NCI-H146 treated with DMSO at 0.1 percent for 48 hours (cell line): Measurements from ENCODE around the gene TREML1.
"Not testable (repeated sequence)": the region's sequence is repeated elsewhere in the genome, so short reads cannot be mapped to it uniquely, and the experiment has no call there.

Experiments used
- DNase-seq: peaks from one replicate; lab custom pipeline; 2025; ENCODE audit not compliant: unreplicated experiment; lab: John Stamatoyannopoulos, UW

Gene TREML1

GRCh38 chr6:41153992-41154625, at the start of gene TREML1:
TSS of gene TREML1 (minus strand) at chr6:41154347. CDS start at chr6:41154288, 59 bp downstream.
- no peak for DNase-seq

- DNase-seq = no peak
Observed at GRCh38 chr6:41201764-41202173, 47.6 kb upstream of the TREML1 start.

GRCh38 chr6:41200901-41201763, 47.0 kb upstream of the TREML1 start, which contains the start of gene TREML2:
TSS of gene TREML2 (minus strand) at chr6:41201149. CDS start at chr6:41201008, 141 bp downstream.
- no peak for DNase-seq

- no peak for DNase-seq
Observed at GRCh38 chr6:41200296-41200900, 46.3 kb upstream of the TREML1 start.

GRCh38 chr6:41199552-41200246, 45.6 kb upstream of the TREML1 start:
- no peak for DNase-seq

- no peak for DNase-seq
Observed at GRCh38 chr6:41197234-41197633, 43.1 kb upstream of the TREML1 start.

- DNase-seq = no peak
Observed at GRCh38 chr6:41194386-41194785, 40.2 kb upstream of the TREML1 start.

GRCh38 chr6:41193884-41194283, 39.7 kb upstream of the TREML1 start:
- DNase-seq = no peak

GRCh38 chr6:41193171-41193734, 39.1 kb upstream of the TREML1 start:
- no peak for DNase-seq

GRCh38 chr6:41191569-41191968, 37.4 kb upstream of the TREML1 start:
- no peak for DNase-seq

- DNase-seq = no peak
Observed at GRCh38 chr6:41190791-41191190, 36.6 kb upstream of the TREML1 start.

- no peak for DNase-seq
Observed at GRCh38 chr6:41189967-41190366, 35.8 kb upstream of the TREML1 start.

- DNase-seq = not testable (repeated sequence)
Observed at GRCh38 chr6:41189046-41189445, 34.9 kb upstream of the TREML1 start.

GRCh38 chr6:41187924-41188886, 34.1 kb upstream of the TREML1 start:
- DNase-seq = peak; percentile 89

GRCh38 chr6:41186031-41186562, 31.9 kb upstream of the TREML1 start:
- DNase-seq = no peak

- no peak for DNase-seq
Observed at GRCh38 chr6:41184761-41185160, 30.6 kb upstream of the TREML1 start.

GRCh38 chr6:41182069-41183034, 28.2 kb upstream of the TREML1 start:
- DNase-seq = peak; percentile 69

- no peak for DNase-seq
Observed at GRCh38 chr6:41181566-41181965, 27.4 kb upstream of the TREML1 start.
